ENCODE results near the gene LDLRAD2. TPM values are rescaled to one million over a fixed set of nuclear protein-coding genes. Genes with fewer than 3 reads are reported as not detected.

Gene LDLRAD2
- total and polyA plus RNA-seq, 4 donors, result 0.12 to 2.7 (median 0.23) TPM; not detected in 1

GRCh38 chr1:21855257-21856096 is 43.4 kb downstream of the LDLRAD2 start:
- H3K27me3 ChIP-seq (ENCODE audit: control insufficient read depth in 4 of 4, insufficient read depth in 4 of 4, low read length in 3 of 4), result no peaks in the 10 kb centered on the region
- H3K4me1 ChIP-seq (ENCODE audit: control insufficient read depth in 4 of 4, insufficient read depth in 4 of 4, low read length in 3 of 4), result peaks cover 0 to 6% (median 0%) of the 10 kb centered on the region in 4 donors
- WGBS, result 93% methylated on average over 35 of the region's 35 CpGs
- no peak for DNase-seq (ENCODE audit: low spot score)
- H3K9me3 ChIP-seq (ENCODE audit: control insufficient read depth in 4 of 4, low read length in 3 of 4), result no peaks in the 10 kb centered on the region
- H3K27ac ChIP-seq (ENCODE audit: low read depth in 1 of 2, low read length in 2 of 2), result no peak overlapping the region
- TF ChIP-seq CTCF (IDR thresholded peaks at IDR 0.05; ENCODE audit: low read depth, low read length, missing input control), result no peak
- TF ChIP-seq YY1 (IDR thresholded peaks at IDR 0.05), result no peak
- no peak for TF ChIP-seq REST (IDR thresholded peaks at IDR 0.05)
- TF ChIP-seq HNF4G (IDR thresholded peaks at IDR 0.05), result no peak
- TF ChIP-seq FOXA1 (IDR thresholded peaks at IDR 0.05), result no peak
- no peak for TF ChIP-seq SP1 (IDR thresholded peaks at IDR 0.05)
- TF ChIP-seq FOXA2 (IDR thresholded peaks at IDR 0.05), result no peak
- no peak for TF ChIP-seq JUND (IDR thresholded peaks at IDR 0.05)
- no peak for TF ChIP-seq TAF1 (conservative IDR thresholded peaks at IDR 0.05)
- no peak for TF ChIP-seq EGR1 (IDR thresholded peaks at IDR 0.05; ENCODE audit: low read depth in 2 of 2)
- TF ChIP-seq RXRA (IDR thresholded peaks at IDR 0.05), result no peak
- no peak for TF ChIP-seq HNF4A (conservative IDR thresholded peaks at IDR 0.05)
- TF ChIP-seq ZBTB33 (IDR thresholded peaks at IDR 0.05), result no peak
- H3K9ac ChIP-seq (ENCODE audit: low read depth in 1 of 2, low read length in 2 of 2), result no peak overlapping the region
- peaks cover 0 to 2% (median 0%) of the 10 kb centered on the region in 4 donors for H3K36me3 ChIP-seq (ENCODE audit: control insufficient read depth in 4 of 4, insufficient read depth in 3 of 4, low read depth in 1 of 4, low read length in 3 of 4)
- H3K4me3 ChIP-seq (ENCODE audit: low read depth in 1 of 3, low read length in 3 of 3), result no peak overlapping the region

- Histone ChIP-seq H3K4me1 (ENCODE audit: control insufficient read depth in 4 of 4, insufficient read depth in 4 of 4, low read length in 3 of 4) (peaks cover 0 to 6% (median 0%) of the 10 kb centered on the region in 4 donors), H3K9ac (ENCODE audit: low read depth in 1 of 2, low read length in 2 of 2) (no peak overlapping the region), H3K27me3 (ENCODE audit: control insufficient read depth in 4 of 4, insufficient read depth in 4 of 4, low read length in 3 of 4) (no peaks in the 10 kb centered on the region), H3K27ac (ENCODE audit: low read depth in 1 of 2, low read length in 2 of 2) (no peak overlapping the region), H3K4me3 (ENCODE audit: low read depth in 1 of 3, low read length in 3 of 3) (no peak overlapping the region), H3K36me3 (ENCODE audit: control insufficient read depth in 4 of 4, insufficient read depth in 3 of 4, low read depth in 1 of 4, low read length in 3 of 4) (peaks cover 0 to 4% (median under 1%) of the 10 kb centered on the region in 4 donors), H3K9me3 (ENCODE audit: control insufficient read depth in 4 of 4, low read length in 3 of 4) (no peaks in the 10 kb centered on the region)
- WGBS, result 85% methylated on average over 14 of the region's 14 CpGs
- DNase-seq (ENCODE audit: low spot score), result no peak
- TF ChIP-seq HNF4G (IDR thresholded peaks at IDR 0.05) (no peak), ZBTB33 (IDR thresholded peaks at IDR 0.05) (no peak), MAX (IDR thresholded peaks at IDR 0.05) (no peak), REST (IDR thresholded peaks at IDR 0.05) (no peak), RXRA (IDR thresholded peaks at IDR 0.05) (no peak), ATF3 (IDR thresholded peaks at IDR 0.05) (no peak), SP1 (IDR thresholded peaks at IDR 0.05) (no peak), FOXA1 (IDR thresholded peaks at IDR 0.05) (no peak)
Measured at GRCh38 chr1:21857142-21857839, 45.2 kb downstream of the LDLRAD2 start.
